ENCODE results near the gene BCKDHA.
"Not testable (repeated sequence)": the region's sequence is repeated elsewhere in the genome, so short reads cannot be mapped to it uniquely, and the experiment has no call there.

Gene BCKDHA

DNA sequence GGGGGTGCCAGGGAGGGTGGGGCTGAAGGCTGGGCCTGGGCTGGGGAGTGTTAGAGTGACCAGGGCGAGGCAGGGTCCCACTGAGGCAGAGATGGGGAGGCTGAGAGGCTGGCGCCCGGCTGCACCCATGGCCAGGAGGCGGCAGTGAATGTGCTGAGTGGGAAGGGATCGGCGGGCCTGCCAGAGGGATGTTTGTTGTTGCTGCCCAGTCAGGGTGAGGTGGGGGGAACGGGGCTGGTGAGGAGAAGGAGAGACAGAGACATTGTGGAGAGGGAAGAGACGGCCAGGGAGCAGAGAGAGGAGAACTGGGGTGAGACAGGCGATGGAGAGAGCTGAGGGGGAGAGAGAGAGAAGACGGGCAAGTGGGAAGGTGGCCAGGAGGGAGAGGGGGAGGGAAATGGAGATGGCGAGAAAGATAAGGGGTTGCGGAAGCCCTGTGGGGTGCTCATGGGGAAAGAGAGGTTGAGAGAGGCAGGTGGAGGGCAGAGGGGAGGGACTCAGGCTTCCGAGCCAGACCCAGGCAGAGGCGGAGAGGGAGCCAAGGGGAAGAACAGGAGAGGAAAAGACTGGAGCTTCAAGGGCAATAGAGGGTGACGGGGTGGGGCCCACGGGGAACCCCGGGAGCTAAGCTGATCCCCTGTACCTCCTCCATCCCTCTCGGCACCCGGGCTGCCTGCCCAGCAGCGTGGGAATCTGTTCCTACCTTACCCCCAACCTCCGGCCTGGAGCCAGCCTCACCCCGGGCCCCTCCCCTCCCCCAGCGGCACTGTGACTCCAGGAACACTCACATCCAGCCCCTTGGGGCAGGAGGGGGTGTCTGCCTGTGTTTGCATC, 30.2 kb downstream of the BCKDHA start:
- TF ChIP-seq, protein P1, sequence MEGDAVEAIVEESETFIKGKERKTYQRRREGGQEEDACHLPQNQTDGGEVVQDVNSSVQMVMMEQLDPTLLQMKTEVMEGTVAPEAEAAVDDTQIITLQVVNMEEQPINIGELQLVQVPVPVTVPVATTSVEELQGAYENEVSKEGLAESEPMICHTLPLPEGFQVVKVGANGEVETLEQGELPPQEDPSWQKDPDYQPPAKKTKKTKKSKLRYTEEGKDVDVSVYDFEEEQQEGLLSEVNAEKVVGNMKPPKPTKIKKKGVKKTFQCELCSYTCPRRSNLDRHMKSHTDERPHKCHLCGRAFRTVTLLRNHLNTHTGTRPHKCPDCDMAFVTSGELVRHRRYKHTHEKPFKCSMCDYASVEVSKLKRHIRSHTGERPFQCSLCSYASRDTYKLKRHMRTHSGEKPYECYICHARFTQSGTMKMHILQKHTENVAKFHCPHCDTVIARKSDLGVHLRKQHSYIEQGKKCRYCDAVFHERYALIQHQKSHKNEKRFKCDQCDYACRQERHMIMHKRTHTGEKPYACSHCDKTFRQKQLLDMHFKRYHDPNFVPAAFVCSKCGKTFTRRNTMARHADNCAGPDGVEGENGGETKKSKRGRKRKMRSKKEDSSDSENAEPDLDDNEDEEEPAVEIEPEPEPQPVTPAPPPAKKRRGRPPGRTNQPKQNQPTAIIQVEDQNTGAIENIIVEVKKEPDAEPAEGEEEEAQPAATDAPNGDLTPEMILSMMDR (IDR thresholded peaks at IDR 0.05; ENCODE audit: extremely low read depth, missing control alignments): no peak
- DNase-seq (ENCODE audit: low spot score): no peak

DNA sequence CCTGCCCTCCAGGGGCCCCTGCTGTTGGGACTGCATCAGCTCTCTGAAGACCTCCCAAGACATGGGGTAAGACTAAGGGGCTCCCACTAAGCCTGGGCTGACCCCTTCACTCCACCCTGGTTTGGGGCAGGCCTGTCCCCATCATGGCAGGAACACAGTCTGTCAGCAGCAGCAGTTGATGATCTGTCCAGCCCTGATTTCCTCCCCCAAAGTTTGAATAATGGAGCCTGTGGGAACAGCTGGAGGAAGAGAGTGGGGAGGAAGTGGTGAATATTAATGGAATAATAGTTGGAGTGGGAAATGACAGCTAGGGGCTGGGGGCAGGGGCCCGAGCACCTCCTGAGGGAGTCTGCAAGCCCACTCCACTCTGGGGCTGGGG, 30.9 kb downstream of the BCKDHA start:
- no peak for DNase-seq (ENCODE audit: low spot score)
- TF ChIP-seq, protein P1 (IDR thresholded peaks at IDR 0.05; ENCODE audit: extremely low read depth, missing control alignments): no peak

DNA sequence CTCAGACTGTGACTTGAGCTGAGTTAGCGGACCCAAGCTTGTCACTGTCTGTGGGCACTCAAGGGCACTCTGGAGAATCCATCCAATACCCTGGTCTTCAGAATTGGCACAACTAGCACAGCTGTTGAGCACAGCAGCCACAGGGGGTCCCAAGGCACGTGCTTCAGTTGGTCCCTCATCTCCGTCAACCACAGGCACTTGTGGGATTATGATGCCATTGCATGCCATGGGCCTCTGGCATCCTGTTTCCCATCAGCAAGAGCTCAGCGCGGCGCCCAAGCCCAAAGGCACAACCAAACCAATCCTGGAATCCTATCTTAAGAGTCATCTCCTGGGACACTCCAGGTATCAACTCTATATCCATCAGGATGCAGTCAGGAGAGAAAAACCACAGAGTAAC, 33.3 kb downstream of the BCKDHA start:
- TF ChIP-seq, protein P1 (IDR thresholded peaks at IDR 0.05; ENCODE audit: extremely low read depth, missing control alignments): no peak
- no peak for DNase-seq (ENCODE audit: low spot score)

DNA sequence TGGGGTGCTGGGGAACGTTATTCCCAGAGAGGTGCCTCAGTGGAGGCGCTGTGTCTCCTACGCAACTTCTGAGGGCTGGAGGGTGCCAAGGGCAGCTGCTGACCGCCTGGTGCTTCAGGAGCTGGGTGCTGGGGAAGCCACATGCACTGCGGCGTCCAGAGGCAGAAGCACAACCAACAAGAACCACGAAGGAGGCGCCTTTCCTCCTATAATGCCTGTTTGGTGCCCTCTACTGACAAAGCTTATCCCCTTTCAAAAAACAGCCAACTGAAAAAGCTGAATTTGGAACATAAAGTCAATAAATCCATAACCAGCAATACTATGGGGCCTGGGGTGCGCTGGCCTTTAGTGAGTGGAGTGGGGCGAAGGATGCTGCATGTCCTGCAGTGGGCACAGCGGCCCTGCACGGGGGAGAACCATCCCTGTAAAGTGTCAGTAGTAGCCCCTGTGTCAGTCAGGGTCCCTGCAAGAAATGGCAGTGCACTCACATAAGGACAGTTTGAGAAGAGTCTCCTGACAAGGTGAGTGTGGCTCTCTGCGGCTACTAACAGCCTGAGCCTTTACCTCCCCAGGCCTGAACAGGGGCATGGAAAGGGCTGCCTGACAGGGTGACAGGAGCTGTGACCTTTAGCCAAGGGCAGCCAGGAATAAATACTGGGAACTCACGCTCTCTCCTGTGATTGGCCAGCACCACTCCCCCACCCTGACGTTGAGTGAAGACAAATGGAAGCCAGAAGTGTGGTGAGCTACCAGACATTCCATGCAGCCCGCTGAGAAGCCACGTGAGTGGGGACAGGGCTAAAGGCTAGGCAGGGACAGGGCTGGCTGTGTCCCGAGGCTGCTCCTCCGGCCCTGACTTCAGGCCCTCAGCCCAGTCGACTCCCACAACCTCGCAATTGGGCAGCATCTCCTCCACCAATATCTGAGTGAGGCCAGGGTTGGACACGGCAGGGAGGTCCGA, 34.1 kb downstream of the BCKDHA start:
- TF ChIP-seq, protein P1 (IDR thresholded peaks at IDR 0.05; ENCODE audit: extremely low read depth, missing control alignments): no peak
- DNase-seq (ENCODE audit: low spot score): no peak

DNA sequence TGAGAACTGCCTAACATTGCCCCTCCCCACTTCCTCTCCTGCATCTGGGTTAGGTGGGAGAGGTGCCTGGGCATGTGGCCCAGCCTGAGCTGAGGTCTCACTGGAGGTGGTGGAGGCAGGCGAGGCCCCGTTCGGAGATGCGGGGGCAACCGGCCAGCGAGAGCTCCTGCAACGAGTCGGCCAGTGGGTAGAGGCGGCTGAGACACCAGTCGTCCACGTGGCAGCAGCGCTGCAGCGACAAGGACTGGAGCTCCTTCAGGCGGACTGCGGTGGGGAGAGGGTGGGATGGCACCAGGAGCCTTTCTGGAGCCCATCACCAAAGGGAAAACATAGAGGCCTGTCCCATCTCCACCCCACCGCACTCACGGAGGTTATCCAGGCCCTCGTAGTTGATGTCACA, 35.6 kb downstream of the BCKDHA start:
- TF ChIP-seq, protein P1 (IDR thresholded peaks at IDR 0.05; ENCODE audit: extremely low read depth, missing control alignments): no peak
- no peak for DNase-seq (ENCODE audit: low spot score)

DNA sequence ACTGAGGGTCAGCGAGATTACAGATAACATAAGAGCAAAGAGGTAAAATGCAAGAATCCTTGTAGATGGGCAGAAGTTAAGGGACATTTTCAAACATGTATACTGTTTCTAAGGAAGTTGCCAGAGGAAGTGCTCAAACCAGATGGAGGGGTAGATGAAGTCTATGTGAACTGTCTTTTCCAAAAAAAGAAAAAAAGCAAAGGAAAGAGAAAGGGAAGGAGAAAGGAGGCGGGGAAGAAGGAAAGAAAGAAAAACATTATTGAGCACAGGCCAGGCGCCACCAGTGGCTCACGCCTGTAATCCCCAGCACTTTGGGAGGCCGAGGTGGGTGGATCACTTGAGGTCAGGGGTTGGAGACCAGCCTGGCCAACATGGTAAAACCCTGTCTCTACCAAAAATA, 36.8 kb downstream of the BCKDHA start:
- TF ChIP-seq, protein P1 (IDR thresholded peaks at IDR 0.05; ENCODE audit: extremely low read depth, missing control alignments): no peak
- DNase-seq (ENCODE audit: low spot score): no peak

DNA sequence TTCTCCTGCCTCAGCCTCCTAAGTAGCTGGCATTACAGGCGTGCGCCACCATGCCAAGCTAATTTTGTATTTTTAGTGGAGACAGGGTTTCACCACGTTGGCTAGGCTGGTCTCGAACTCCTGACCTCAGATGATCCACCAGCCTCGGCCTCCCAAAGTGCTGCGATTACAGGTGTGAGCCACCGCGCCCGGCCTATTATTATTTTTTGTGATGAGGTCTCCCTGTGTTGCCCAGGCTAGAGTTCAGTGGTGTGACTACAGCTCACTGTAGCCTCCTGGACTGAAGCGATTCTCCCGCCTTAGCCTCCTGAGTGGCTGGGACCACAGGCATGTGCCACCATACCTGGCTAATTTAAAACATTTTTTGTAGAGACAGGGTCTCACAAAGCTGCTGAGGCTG, 37.8 kb downstream of the BCKDHA start:
- not testable (repeated sequence) for DNase-seq (ENCODE audit: low spot score)

All from GM20000 (cell line).